Effector memory CD4-positive, alpha-beta T cell (primary cell): Measurements from ENCODE around the gene DHX16.

Experiments used
- DNase-seq, 3 donors: peaks; one replicate each; pipeline ENCODE4 v3.0.0-alpha.2; 2020
- H3K27ac ChIP-seq: 2 replicates; pipeline ENCODE4 v1.7.0; 2013; ENCODE audit warnings: mild to moderate bottlenecking, low read length, moderate library complexity; ENCODE audit not compliant: insufficient read depth, poor library complexity, severe bottlenecking
- H3K27me3 ChIP-seq: replicated peaks from 2 replicates; pipeline ENCODE4 v1.7.0; 2013; ENCODE audit warnings: mild to moderate bottlenecking, low read length; ENCODE audit not compliant: insufficient read depth, control insufficient read depth, poor library complexity, severe bottlenecking
- H3K36me3 ChIP-seq: 2 replicates; pipeline ENCODE4 v1.7.0; 2013; ENCODE audit warnings: mild to moderate bottlenecking, low read length, moderate library complexity; ENCODE audit not compliant: control insufficient read depth, insufficient read depth
- H3K4me1 ChIP-seq: 2 replicates; pipeline ENCODE4 v1.7.0; 2013; ENCODE audit warnings: low read length, mild to moderate bottlenecking; ENCODE audit not compliant: control insufficient read depth, insufficient read depth, poor library complexity, severe bottlenecking
- H3K4me3 ChIP-seq: 2 replicates; pipeline ENCODE4 v1.7.0; 2013; ENCODE audit warnings: low read length, low read depth, mild to moderate bottlenecking; ENCODE audit not compliant: insufficient read depth, poor library complexity, severe bottlenecking
- H3K9me3 ChIP-seq: 2 replicates; pipeline ENCODE4 v1.7.0; 2013; ENCODE audit warnings: mild to moderate bottlenecking, low read length, moderate library complexity; ENCODE audit not compliant: control insufficient read depth

DHX16 gene

GRCh38 chr6:30696432-30696831, 23.6 kb upstream of the DHX16 start:
- H3K36me3 ChIP-seq = peaks cover 4% of the 10 kb centered on the region

GRCh38 chr6:30691208-30691847, 18.5 kb upstream of the DHX16 start:
- H3K27ac ChIP-seq = peak overlapping the region; percentile 67
- H3K4me3 ChIP-seq = peak overlapping the region; percentile 74
- DNase-seq = no peak
- no peaks in the 10 kb centered on the region for H3K27me3 ChIP-seq
- no peaks in the 10 kb centered on the region for H3K9me3 ChIP-seq
- H3K36me3 ChIP-seq = no peaks in the 10 kb centered on the region
- peaks cover 39% of the 10 kb centered on the region for H3K4me1 ChIP-seq

More at GRCh38 chr6:30696432-30696831, 23.6 kb upstream of the DHX16 start:
- no peaks in the 10 kb centered on the region for H3K27me3 ChIP-seq
- H3K4me3 ChIP-seq = no peak overlapping the region
- DNase-seq = no peak
- no peak overlapping the region for H3K27ac ChIP-seq
- no peaks in the 10 kb centered on the region for H3K9me3 ChIP-seq
- peaks cover 2% of the 10 kb centered on the region for H3K4me1 ChIP-seq

- H3K9me3 ChIP-seq = no peaks in the 10 kb centered on the region
- DNase-seq = peak; percentile 59 to 67 (median 62)
- H3K36me3 ChIP-seq = no peaks in the 10 kb centered on the region
- H3K4me3 ChIP-seq = peak within 1 kb of the TSS; percentile 74
- no peaks in the 10 kb centered on the region for H3K27me3 ChIP-seq
- H3K27ac ChIP-seq = peak within 1 kb of the TSS; percentile 67
- peaks cover 39% of the 10 kb centered on the region for H3K4me1 ChIP-seq
Observed at GRCh38 chr6:30690403-30691207, 17.8 kb upstream of the DHX16 start, which contains the start of gene NRM. Gene NRM (minus strand): TSS chr6:30690984. CDS start chr6:30690974, 10 bp downstream.

- H3K9me3 ChIP-seq = no peaks in the 10 kb centered on the region
- peak overlapping the region; percentile 74 for H3K4me3 ChIP-seq
- H3K27ac ChIP-seq = peak overlapping the region; percentile 67
- peaks cover 39% of the 10 kb centered on the region for H3K4me1 ChIP-seq
- no peaks in the 10 kb centered on the region for H3K36me3 ChIP-seq
- H3K27me3 ChIP-seq = no peaks in the 10 kb centered on the region
- no peak for DNase-seq
Observed at GRCh38 chr6:30689985-30690384, 17.2 kb upstream of the DHX16 start.

- no peaks in the 10 kb centered on the region for H3K36me3 ChIP-seq
- peaks cover 39% of the 10 kb centered on the region for H3K4me1 ChIP-seq
- no peak for DNase-seq
- no peaks in the 10 kb centered on the region for H3K9me3 ChIP-seq
- no peaks in the 10 kb centered on the region for H3K27me3 ChIP-seq
- peak overlapping the region; percentile 67 for H3K27ac ChIP-seq
- H3K4me3 ChIP-seq = no peak overlapping the region
Observed at GRCh38 chr6:30689022-30689865, 16.4 kb upstream of the DHX16 start.

GRCh38 chr6:30688569-30688968, 15.8 kb upstream of the DHX16 start:
- Histone ChIP-seq H3K27ac (peak overlapping the region; percentile 67), H3K9me3 (no peaks in the 10 kb centered on the region), H3K36me3 (no peaks in the 10 kb centered on the region), H3K4me3 (no peak overlapping the region), H3K4me1 (peaks cover 39% of the 10 kb centered on the region), H3K27me3 (no peaks in the 10 kb centered on the region)
- no peak for DNase-seq

GRCh38 chr6:30687659-30688431, 15.0 kb upstream of the DHX16 start:
- Histone ChIP-seq H3K4me3 (peak overlapping the region; percentile 99), H3K27me3 (no peaks in the 10 kb centered on the region), H3K9me3 (no peaks in the 10 kb centered on the region), H3K4me1 (peaks cover 39% of the 10 kb centered on the region), H3K36me3 (no peaks in the 10 kb centered on the region), H3K27ac (peak overlapping the region; percentile 96)
- DNase-seq = no peak

- peak overlapping the region; percentile 96 for H3K27ac ChIP-seq
- no peaks in the 10 kb centered on the region for H3K36me3 ChIP-seq
- H3K27me3 ChIP-seq = no peaks in the 10 kb centered on the region
- peak; percentile 65 to 79 (median 70) for DNase-seq
- H3K4me1 ChIP-seq = peaks cover 39% of the 10 kb centered on the region
- no peaks in the 10 kb centered on the region for H3K9me3 ChIP-seq
- peak overlapping the region; percentile 99 for H3K4me3 ChIP-seq
Observed at GRCh38 chr6:30686908-30687658, 14.3 kb upstream of the DHX16 start.
